NOMO-1 (cell line): Measurements from ENCODE around the gene PARD3B.
"Not testable (repeated sequence)": the region's sequence is repeated elsewhere in the genome, so short reads cannot be mapped to it uniquely, and the experiment has no call there.

Experiments
- DNase-seq, 2 experiments: peaks; one replicate each; lab custom pipeline; 2025; ENCODE audit not compliant: unreplicated experiment in 2 of 2; lab: John Stamatoyannopoulos, UW

The PARD3B gene

GRCh38 chr2:205217004-205217403 lies 671.7 kb downstream of the PARD3B start:
- DNase-seq = no peak

GRCh38 chr2:205218056-205218455 lies 672.8 kb downstream of the PARD3B start:
- DNase-seq = no peak

DNA sequence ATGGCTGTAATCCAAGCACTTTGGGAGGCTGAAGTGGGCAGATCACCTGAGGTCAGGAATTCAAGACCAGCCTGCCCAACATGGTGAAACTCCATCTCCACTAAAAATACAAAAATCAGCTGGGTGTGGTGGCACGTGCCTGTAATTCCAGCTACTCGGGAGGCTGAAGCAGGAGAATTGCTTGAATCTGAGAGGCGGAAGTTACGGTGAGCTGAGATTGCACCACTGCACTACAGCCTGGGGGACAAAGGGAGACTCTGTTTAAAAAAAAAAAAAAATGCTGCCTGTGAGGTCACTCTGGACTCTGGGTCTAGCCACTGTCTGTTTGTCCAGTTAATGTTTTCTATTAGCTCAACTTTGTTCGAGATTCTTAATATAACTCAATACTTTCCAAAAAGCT lies 673.5 kb downstream of the PARD3B start:
- not testable (repeated sequence) for DNase-seq

DNA sequence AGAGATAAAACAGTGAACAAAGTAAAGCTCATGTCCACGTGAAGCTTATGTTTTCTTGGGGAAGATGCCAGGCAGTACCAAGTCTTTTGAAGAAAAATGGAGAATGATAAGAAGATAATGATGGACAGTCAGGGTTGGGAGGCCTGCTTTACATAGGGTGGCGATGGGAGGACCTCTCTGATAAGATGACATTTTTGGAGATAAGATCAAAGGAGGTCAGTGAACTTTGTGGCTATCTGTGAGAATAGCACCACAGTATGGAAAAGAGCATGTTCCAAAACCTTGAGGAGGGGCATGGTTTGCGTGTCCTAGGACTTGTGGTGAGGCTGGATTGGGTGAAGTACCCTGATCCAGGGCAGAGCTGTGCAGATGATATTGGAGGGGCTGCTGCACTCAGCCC lies 675.3 kb downstream of the PARD3B start:
- DNase-seq = no peak

- DNase-seq = no peak
Measured at GRCh38 chr2:205232086-205232485, 686.8 kb downstream of the PARD3B start.

GRCh38 chr2:205235434-205235833 lies 690.2 kb downstream of the PARD3B start:
- DNase-seq = no peak

GRCh38 chr2:205237524-205237923 lies 692.2 kb downstream of the PARD3B start:
- no peak for DNase-seq

GRCh38 chr2:205245001-205245400 lies 699.7 kb downstream of the PARD3B start:
- DNase-seq = no peak

DNA sequence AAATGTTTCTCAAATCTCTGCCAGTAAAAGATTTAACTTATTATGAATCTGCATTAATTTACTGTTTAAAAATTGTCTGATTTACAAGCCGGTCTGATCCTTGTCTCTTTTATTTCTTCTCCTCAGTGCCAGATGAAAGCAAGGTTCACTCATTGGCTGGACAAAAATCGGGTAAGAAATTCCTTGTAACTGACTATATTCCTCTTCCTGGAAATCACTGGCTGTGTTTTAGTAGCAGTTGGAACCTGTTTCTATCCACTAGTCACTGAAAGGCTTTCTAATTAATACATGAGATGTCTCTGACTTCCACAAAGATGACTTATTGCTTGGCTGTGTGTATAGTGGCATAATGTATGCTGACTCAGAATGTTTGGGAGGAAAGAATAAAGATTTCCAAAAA lies 700.4 kb downstream of the PARD3B start:
- no peak for DNase-seq

DNA sequence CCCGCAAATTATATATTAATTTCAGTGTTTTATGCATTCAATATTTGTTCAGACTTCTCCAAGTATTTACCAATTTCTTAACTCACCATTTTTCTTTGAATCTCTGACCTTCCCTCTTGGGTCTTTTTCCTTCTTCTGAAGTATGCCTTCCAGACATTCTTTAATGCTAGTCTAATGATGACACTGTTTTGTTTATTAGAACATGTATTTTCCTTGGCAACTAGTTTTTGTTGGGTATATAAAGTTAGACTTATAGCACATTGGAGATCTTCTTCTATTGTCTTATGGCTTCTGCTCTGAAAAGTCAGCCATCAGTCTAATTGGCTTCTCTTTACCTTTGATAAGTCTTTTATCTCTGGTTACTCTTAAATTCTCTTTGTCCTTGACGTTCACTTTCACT lies 713.8 kb downstream of the PARD3B start:
- DNase-seq = no peak

DNA sequence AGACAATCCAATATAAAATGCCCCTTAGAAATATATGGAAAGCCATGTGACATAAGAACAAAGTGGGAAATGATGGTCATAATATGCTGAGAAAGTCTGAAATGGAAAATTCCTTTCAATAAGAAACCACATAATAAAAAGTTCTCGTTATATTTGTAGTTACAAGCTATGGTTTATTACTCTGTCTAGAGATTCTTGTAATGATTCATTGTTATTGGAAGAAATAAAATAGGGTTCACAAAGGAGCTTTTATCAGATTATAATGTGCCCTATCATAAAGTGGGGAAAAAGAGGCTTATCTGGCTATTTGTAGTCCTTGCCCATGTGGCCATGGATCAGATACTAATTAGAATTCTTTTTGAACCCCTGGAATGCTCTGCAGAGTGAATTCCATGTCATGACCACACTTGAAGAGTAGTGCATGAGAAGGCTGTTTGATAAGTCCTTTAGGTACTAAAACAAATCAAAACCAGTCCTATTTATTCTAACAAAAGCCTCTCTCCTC lies 716.3 kb downstream of the PARD3B start:
- DNase-seq = no peak

DNA sequence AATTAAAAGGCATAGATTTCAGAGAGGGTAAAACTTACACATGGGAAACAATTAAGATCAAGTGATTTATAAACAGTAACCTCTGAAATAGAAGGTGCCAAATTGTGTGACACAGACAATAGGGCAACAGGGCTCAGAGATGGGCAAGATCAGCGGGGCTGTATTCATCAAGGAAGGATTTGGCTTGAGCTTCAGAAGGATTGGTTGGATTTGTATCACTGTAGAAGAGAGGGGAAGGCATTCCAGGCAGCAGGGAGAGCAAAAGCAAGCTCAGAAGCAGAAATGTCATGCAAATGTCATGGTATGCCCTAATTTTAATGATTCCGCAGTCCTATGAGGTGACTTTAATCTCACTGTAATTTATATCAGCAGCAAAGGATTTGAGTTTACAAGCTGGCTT lies 722.0 kb downstream of the PARD3B start:
- DNase-seq = no peak

- no peak for DNase-seq
Measured at GRCh38 chr2:205270689-205271088, 725.4 kb downstream of the PARD3B start.

GRCh38 chr2:205273148-205273547 lies 727.9 kb downstream of the PARD3B start:
- DNase-seq = no peak

DNA sequence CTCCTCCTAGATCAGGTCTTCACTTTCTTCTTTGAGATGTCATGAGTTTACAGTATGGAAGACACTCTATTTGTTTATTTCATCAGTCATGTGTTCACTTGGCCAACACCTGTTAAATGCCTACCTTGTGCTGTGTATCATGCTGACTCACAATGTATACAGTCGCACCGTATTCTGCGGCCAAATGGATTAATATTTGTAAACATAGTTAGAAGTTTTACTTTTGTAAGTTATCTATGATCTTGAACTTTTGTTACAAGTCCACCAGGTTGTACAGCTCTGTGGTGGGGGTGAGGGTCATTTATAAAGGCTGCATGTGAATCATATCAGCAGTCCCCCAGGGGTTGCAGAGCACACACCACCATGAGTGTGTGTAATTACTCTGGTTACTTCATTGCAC lies 728.4 kb downstream of the PARD3B start:
- no peak for DNase-seq

DNA sequence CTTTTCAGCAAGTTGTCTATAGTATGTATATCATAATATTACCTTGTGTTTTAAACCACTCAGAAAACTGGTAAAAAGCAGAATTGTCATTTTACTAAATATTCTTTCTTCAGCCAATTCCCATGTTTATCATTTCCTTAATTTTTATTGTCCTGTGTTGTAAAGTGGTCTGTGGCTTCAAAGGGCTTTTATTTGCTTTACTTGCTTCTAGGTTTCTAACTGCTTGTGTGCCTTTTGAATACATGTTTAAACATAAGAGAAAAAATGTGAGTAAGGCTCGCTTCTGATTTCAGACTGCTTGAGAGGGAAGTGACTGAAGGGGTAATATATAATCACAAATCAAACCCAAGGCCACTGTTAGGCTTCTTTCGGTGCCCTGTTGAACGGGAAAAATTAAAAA lies 729.5 kb downstream of the PARD3B start:
- no peak for DNase-seq

- no peak for DNase-seq
Measured at GRCh38 chr2:205276116-205276777, 731.0 kb downstream of the PARD3B start.

- DNase-seq = no peak
Measured at GRCh38 chr2:205280596-205281236, 735.4 kb downstream of the PARD3B start.

DNA sequence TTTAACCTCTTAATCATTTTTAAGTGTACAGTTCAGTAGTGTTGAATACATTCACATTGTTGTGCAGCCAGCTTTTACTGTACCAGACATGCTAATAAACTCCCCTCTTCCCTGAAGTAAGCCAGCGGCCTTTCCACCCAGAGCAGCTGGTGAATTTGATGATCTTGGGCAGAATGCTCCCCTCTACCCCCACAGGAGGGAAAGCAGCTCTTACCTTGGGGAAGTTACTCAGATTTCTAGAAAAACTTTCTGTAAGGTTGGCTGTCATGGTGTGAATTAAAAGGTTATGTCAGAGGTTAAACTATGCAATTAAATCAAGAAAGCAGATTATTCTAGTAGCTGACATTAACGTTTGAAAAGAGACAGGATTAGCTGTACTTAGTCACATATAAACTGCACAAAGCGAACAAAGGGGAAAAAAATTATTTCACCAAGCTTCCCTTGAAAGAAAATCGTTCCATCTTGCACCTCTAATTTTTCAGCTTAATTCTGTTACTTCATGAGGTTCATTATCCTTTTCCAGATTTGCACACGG lies 738.5 kb downstream of the PARD3B start:
- DNase-seq = no peak

GRCh38 chr2:205284334-205284733 lies 739.1 kb downstream of the PARD3B start:
- DNase-seq = no peak

GRCh38 chr2:205287316-205287715 lies 742.0 kb downstream of the PARD3B start:
- DNase-seq = no peak

DNA sequence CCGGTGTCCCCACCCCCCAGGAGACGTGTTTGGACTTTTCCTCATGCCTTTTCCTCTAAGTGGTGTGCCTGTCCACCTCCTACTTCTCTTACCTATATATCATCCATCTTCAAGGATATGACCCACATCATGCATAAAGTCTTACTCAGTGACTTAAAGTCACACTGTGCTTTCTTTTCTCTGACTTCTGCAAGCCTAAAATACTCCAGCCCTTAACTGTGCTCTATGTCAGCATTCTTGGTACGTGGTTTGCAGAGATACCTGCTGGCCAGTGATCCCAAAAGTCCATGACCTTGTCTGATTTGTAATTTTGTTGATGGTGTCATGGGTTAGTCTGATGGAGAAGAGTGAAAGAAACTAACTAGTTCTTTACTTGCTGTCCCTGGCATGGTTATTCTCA lies 743.4 kb downstream of the PARD3B start:
- DNase-seq = no peak
